ENCODE data around the gene SIGLEC5. TPM values are rescaled to one million over a fixed set of nuclear protein-coding genes. Genes with fewer than 3 reads are reported as not detected.
"Not testable (repeated sequence)": the region's sequence is repeated elsewhere in the genome, so short reads cannot be mapped to it uniquely, and the experiment has no call there.

SIGLEC5 gene
- total RNA-seq, 1 donor from 2014 or later, result 1.6 TPM

DNA sequence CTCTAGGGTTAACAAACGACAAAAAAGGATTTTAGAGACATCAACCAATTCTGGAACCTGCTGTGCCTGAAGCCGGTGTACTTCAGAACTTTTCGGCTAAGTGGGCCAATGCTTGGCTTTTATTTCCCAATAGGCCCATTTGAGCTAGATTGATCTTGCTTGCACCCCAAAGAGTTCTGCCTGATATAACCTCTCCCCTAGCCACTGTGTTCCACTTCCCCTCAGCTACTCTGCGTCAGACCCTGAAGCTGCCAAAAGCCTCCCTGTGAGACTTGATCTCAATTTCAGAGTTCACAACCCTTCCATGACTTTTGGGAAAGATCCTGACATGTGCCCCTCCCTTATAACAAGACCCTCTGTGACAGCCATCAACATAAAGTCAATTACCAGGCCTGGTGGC lies 22.1 kb upstream of the SIGLEC5 start:
- H3K27ac ChIP-seq (ENCODE audit: low read depth, low read length), result no peak overlapping the region
- H3K9me3 ChIP-seq (ENCODE audit: control insufficient read depth in 3 of 3, low read length in 3 of 3), result peaks cover 0 to 3% (median 0%) of the 10 kb centered on the region in 3 donors
- H3K27me3 ChIP-seq (ENCODE audit: control insufficient read depth in 3 of 3, insufficient read depth in 3 of 3, low read length in 3 of 3), result peaks cover 0 to 3% (median under 1%) of the 10 kb centered on the region in 3 donors
- no peaks in the 10 kb centered on the region for H3K36me3 ChIP-seq (ENCODE audit: control insufficient read depth in 3 of 3, insufficient read depth in 3 of 3, low read length in 3 of 3)
- H3K4me1 ChIP-seq (ENCODE audit: control insufficient read depth in 3 of 3, insufficient read depth in 3 of 3, low read length in 3 of 3), result no peaks in the 10 kb centered on the region
- H3K9ac ChIP-seq (ENCODE audit: low read depth in 1 of 3, low read length in 3 of 3), result no peak overlapping the region
- H3K4me3 ChIP-seq (ENCODE audit: low read length in 3 of 3), result no peak overlapping the region

DNA sequence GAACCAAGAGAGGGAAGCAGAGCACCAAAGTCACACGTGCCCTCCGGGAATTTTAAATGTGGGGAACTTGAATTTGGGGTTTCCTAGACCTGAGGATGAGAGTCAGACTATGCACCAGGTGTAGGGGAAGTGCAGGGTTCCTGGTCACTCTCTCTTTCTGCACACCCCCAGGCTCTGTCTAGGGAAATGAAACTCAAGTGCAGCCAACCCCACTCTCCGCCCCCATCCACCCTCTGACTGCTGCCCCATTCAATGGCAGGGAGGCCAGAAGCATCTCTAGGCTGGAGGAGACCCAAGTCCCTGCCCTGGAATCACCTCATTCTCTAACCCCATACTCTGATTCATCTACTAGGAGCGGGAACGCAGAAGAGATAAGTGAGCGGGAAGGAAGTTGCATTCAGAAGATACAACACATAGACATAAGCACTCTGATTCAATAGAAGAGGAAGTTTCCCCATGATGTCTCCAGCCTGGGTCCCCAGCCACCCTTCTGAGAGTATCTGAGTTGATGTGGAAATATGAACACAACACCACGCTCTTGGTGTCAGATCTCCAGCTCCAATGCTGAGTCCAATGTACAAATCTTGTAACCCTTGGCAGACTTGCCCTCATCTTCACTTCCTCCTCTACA lies 21.1 kb upstream of the SIGLEC5 start:
- Histone ChIP-seq H3K27ac (ENCODE audit: low read depth, low read length) (no peak overlapping the region), H3K4me1 (ENCODE audit: control insufficient read depth in 3 of 3, insufficient read depth in 3 of 3, low read length in 3 of 3) (no peaks in the 10 kb centered on the region), H3K9me3 (ENCODE audit: control insufficient read depth in 3 of 3, low read length in 3 of 3) (peaks cover 0 to 3% (median 0%) of the 10 kb centered on the region in 3 donors), H3K36me3 (ENCODE audit: control insufficient read depth in 3 of 3, insufficient read depth in 3 of 3, low read length in 3 of 3) (no peaks in the 10 kb centered on the region), H3K4me3 (ENCODE audit: low read length in 3 of 3) (no peak overlapping the region), H3K27me3 (ENCODE audit: control insufficient read depth in 3 of 3, insufficient read depth in 3 of 3, low read length in 3 of 3) (peaks cover 0 to 4% (median 3%) of the 10 kb centered on the region in 3 donors), H3K9ac (ENCODE audit: low read depth in 1 of 3, low read length in 3 of 3) (no peak overlapping the region)

DNA sequence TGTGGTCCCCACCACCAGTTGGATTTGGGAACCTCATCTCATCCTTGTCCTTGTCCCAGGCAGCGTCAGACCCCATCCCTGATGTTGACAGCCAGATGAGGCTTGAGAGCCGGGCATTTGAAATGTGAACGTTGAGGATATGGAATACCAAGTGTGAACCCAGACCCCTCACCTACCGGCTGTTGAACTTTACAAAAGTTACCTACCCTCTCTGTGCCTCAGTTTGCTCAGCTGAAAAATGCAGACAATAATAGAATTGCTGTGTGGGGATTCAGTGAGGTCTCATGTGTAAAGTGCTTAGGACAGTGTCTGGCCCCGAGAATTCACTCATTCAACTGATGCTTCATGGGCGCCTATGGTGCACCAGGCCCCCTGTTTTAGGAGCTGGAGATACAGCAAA lies 17.1 kb upstream of the SIGLEC5 start:
- Histone ChIP-seq H3K27ac (ENCODE audit: low read depth, low read length) (no peak overlapping the region), H3K27me3 (ENCODE audit: control insufficient read depth in 3 of 3, insufficient read depth in 3 of 3, low read length in 3 of 3) (peaks cover 0 to 5% (median 4%) of the 10 kb centered on the region in 3 donors)

DNA sequence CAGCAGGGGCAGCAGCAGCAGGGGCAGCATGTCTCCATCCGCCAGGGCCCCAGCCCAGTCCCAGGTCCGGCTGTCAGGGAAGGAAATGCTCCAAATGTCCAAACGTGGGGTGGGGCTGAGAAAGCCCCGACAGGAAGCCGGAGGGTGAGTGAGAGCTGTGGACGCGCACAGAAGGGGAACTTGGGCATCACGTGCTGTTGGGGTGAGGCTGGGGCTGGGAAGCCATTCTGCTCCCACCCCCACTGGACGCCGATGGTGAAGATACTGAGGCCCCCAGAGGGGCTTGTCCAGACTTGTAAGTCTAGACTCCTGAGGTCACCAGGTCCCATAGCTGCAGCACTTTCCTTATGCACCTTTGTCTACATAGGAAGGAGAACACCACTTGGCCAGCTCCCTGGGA lies 16.5 kb upstream of the SIGLEC5 start, which contains the start of gene SIGLEC14:
Gene SIGLEC14 (minus strand): TSS at position 96 of the 400 bp plus-strand sequence. CDS start 66 bp downstream, at position 30.
- not testable (repeated sequence) for H3K4me1 ChIP-seq (ENCODE audit: control insufficient read depth in 3 of 3, insufficient read depth in 3 of 3, low read length in 3 of 3); H3K9me3 ChIP-seq (ENCODE audit: control insufficient read depth in 3 of 3, low read length in 3 of 3); H3K27me3 ChIP-seq (ENCODE audit: control insufficient read depth in 3 of 3, insufficient read depth in 3 of 3, low read length in 3 of 3); H3K36me3 ChIP-seq (ENCODE audit: control insufficient read depth in 3 of 3, insufficient read depth in 3 of 3, low read length in 3 of 3); H3K9ac ChIP-seq (ENCODE audit: low read depth in 1 of 3, low read length in 3 of 3); H3K27ac ChIP-seq (ENCODE audit: low read depth, low read length); H3K4me3 ChIP-seq (ENCODE audit: low read length in 3 of 3)

More for the DNA sequence above, 17.1 kb upstream of the SIGLEC5 start:
- Histone ChIP-seq H3K36me3 (ENCODE audit: control insufficient read depth in 3 of 3, insufficient read depth in 3 of 3, low read length in 3 of 3) (no peaks in the 10 kb centered on the region), H3K4me1 (ENCODE audit: control insufficient read depth in 3 of 3, insufficient read depth in 3 of 3, low read length in 3 of 3) (no peaks in the 10 kb centered on the region), H3K9me3 (ENCODE audit: control insufficient read depth in 3 of 3, low read length in 3 of 3) (peaks cover 0 to 2% (median 0%) of the 10 kb centered on the region in 3 donors), H3K4me3 (ENCODE audit: low read length in 3 of 3) (no peak overlapping the region), H3K9ac (ENCODE audit: low read depth in 1 of 3, low read length in 3 of 3) (no peak overlapping the region)

DNA sequence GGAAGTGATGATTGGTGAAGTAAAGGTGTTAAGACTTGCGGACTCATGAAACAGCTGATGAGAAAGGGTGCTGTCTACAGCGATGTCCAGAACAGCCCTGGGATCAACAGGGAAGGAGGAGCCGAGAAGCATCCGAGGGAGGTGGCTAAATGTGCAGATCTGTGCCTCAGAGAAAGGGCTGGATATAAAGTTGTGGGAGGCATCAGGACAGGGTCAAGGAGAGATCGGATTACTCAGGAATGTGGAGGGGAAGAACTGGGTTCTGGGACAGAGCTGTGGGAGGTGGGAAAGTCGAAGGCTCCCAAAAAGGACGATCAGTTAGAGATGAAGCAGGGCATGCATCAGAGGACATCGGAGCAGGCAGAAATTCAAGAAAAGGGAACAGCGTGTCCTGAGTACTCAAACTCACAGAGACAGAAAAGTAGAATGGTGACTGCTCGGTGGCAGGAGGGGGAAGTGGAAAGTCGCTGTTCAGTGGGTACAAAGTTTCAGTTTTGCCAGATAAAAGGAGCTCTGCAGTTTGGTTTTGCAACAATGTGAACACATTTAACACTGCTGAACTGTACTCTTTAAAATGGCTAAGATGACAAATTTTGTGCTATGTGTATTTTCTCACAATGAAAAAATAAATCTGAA lies 14.6 kb upstream of the SIGLEC5 start:
- H3K4me1 ChIP-seq (ENCODE audit: control insufficient read depth in 3 of 3, insufficient read depth in 3 of 3, low read length in 3 of 3), result no peaks in the 10 kb centered on the region
- H3K36me3 ChIP-seq (ENCODE audit: control insufficient read depth in 3 of 3, insufficient read depth in 3 of 3, low read length in 3 of 3), result no peaks in the 10 kb centered on the region
- H3K9me3 ChIP-seq (ENCODE audit: control insufficient read depth in 3 of 3, low read length in 3 of 3), result no peaks in the 10 kb centered on the region
- no peak overlapping the region for H3K4me3 ChIP-seq (ENCODE audit: low read length in 3 of 3)
- H3K27me3 ChIP-seq (ENCODE audit: control insufficient read depth in 3 of 3, insufficient read depth in 3 of 3, low read length in 3 of 3), result peaks cover 0 to 4% (median 2%) of the 10 kb centered on the region in 3 donors
- H3K9ac ChIP-seq (ENCODE audit: low read depth in 1 of 3, low read length in 3 of 3), result no peak overlapping the region
- no peak overlapping the region for H3K27ac ChIP-seq (ENCODE audit: low read depth, low read length)

DNA sequence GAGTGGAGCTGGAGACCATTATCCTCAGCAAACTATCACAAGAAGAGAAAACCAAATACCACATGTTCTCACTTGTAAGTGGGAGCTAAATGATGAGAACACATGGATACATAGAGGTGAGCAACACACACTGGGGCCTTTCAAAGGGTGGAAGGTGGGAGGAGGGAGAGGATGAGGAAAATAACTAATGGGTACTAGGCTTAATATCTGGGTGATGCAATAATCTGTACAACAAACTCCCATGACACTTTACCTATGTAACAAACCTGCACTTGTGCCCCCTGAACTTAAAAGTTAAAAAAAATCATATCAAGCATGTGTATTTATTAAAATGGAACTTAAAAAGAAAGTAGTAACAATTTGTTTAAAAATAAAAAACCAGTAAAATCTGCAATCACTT lies 11.4 kb upstream of the SIGLEC5 start:
- H3K27ac ChIP-seq (ENCODE audit: low read depth, low read length), result no peak overlapping the region
- H3K4me1 ChIP-seq (ENCODE audit: control insufficient read depth in 3 of 3, insufficient read depth in 3 of 3, low read length in 3 of 3), result no peaks in the 10 kb centered on the region
- H3K36me3 ChIP-seq (ENCODE audit: control insufficient read depth in 3 of 3, insufficient read depth in 3 of 3, low read length in 3 of 3), result no peaks in the 10 kb centered on the region
- peaks cover 0 to 3% (median 2%) of the 10 kb centered on the region in 3 donors for H3K9me3 ChIP-seq (ENCODE audit: control insufficient read depth in 3 of 3, low read length in 3 of 3)
- H3K4me3 ChIP-seq (ENCODE audit: low read length in 3 of 3), result no peak overlapping the region
- no peak overlapping the region for H3K9ac ChIP-seq (ENCODE audit: low read depth in 1 of 3, low read length in 3 of 3)
- H3K27me3 ChIP-seq (ENCODE audit: control insufficient read depth in 3 of 3, insufficient read depth in 3 of 3, low read length in 3 of 3), result peaks cover 0 to 2% (median 0%) of the 10 kb centered on the region in 3 donors

DNA sequence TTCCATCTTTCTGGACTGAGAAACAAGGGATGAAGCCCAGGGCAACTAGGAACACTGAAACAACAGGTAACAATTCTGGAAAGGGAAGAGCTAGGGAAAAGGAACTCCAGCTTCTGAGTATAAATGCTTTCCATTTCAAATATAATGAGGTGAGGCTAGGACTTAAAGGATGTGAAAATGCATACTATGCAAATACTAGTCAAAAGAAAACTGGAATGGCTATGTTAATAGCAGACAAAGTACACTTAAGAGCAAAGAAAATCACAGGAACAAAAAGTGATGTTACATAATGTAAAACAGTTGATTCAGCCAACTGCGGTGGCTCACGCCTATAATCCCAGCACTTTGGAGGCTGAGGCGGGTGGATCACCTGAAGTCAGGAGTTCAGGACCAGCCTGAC lies 10.2 kb upstream of the SIGLEC5 start:
- H3K9me3 ChIP-seq (ENCODE audit: control insufficient read depth in 3 of 3, low read length in 3 of 3), result peaks cover 0 to 3% (median 2%) of the 10 kb centered on the region in 3 donors
- no peaks in the 10 kb centered on the region for H3K36me3 ChIP-seq (ENCODE audit: control insufficient read depth in 3 of 3, insufficient read depth in 3 of 3, low read length in 3 of 3)
- no peak overlapping the region for H3K27ac ChIP-seq (ENCODE audit: low read depth, low read length)
- H3K4me1 ChIP-seq (ENCODE audit: control insufficient read depth in 3 of 3, insufficient read depth in 3 of 3, low read length in 3 of 3), result no peaks in the 10 kb centered on the region
- peaks cover 0 to 2% (median 0%) of the 10 kb centered on the region in 3 donors for H3K27me3 ChIP-seq (ENCODE audit: control insufficient read depth in 3 of 3, insufficient read depth in 3 of 3, low read length in 3 of 3)
- H3K9ac ChIP-seq (ENCODE audit: low read depth in 1 of 3, low read length in 3 of 3), result no peak overlapping the region
- H3K4me3 ChIP-seq (ENCODE audit: low read length in 3 of 3), result no peak overlapping the region

DNA sequence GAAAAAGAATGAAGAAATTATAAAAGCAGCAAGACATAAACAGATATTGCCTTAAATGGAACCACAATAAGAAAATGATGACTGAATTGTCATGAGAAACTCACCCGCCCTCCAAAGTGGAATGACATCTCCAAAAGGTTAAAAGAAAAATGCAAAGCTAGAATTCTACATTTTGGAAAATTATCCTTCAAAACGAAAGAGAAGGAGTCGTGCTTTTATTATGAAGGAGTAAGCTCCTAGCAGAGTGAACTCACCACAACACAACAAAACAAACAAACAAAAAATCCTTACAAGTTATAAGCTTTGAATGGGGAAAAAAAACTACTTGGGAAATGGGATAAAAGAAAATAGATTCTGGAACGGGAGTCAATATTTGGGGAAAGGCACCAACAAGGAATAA lies 9.7 kb upstream of the SIGLEC5 start:
- no peak overlapping the region for H3K27ac ChIP-seq (ENCODE audit: low read depth, low read length)
- H3K4me3 ChIP-seq (ENCODE audit: low read length in 3 of 3), result no peak overlapping the region
- H3K4me1 ChIP-seq (ENCODE audit: control insufficient read depth in 3 of 3, insufficient read depth in 3 of 3, low read length in 3 of 3), result no peaks in the 10 kb centered on the region
- no peak overlapping the region for H3K9ac ChIP-seq (ENCODE audit: low read depth in 1 of 3, low read length in 3 of 3)
- H3K36me3 ChIP-seq (ENCODE audit: control insufficient read depth in 3 of 3, insufficient read depth in 3 of 3, low read length in 3 of 3), result no peaks in the 10 kb centered on the region
- H3K9me3 ChIP-seq (ENCODE audit: control insufficient read depth in 3 of 3, low read length in 3 of 3), result peaks cover 0 to 3% (median 2%) of the 10 kb centered on the region in 3 donors
- H3K27me3 ChIP-seq (ENCODE audit: control insufficient read depth in 3 of 3, insufficient read depth in 3 of 3, low read length in 3 of 3), result peaks cover 0 to 2% (median 0%) of the 10 kb centered on the region in 3 donors

DNA sequence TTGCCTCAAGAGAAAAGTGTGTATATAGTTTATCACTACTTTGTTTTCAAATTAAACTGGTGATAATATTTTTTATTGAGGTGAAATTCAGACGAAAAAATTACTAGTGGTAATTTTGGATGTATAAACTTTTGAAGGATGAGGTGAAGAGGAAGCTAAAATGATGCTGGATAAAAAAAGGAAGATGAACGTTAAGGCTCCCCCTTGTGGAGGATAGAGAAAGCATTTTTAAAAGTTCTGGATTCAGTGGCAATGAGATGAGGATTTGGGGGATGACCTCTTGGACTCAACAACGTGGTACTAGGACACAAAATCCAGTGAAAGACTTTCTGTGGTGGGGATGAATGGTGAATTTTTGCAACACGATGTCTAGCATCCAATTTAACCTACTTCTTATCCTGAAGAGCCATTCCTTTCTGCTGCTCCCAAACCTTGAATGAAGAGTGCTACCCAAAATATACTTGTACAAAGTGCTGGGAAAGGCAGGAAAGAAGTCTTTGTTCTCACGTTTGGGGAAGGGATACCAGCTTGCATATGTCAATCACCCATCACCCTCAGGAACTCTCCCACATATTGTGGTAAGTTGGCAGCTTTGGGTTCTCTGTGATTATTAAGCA lies 7.3 kb upstream of the SIGLEC5 start:
- H3K4me3 ChIP-seq (ENCODE audit: low read length in 3 of 3), result no peak overlapping the region
- peaks cover 0 to 3% (median 2%) of the 10 kb centered on the region in 3 donors for H3K9me3 ChIP-seq (ENCODE audit: control insufficient read depth in 3 of 3, low read length in 3 of 3)
- H3K27me3 ChIP-seq (ENCODE audit: control insufficient read depth in 3 of 3, insufficient read depth in 3 of 3, low read length in 3 of 3), result no peaks in the 10 kb centered on the region
- no peaks in the 10 kb centered on the region for H3K36me3 ChIP-seq (ENCODE audit: control insufficient read depth in 3 of 3, insufficient read depth in 3 of 3, low read length in 3 of 3)
- no peak overlapping the region for H3K27ac ChIP-seq (ENCODE audit: low read depth, low read length)
- H3K9ac ChIP-seq (ENCODE audit: low read depth in 1 of 3, low read length in 3 of 3), result no peak overlapping the region
- no peaks in the 10 kb centered on the region for H3K4me1 ChIP-seq (ENCODE audit: control insufficient read depth in 3 of 3, insufficient read depth in 3 of 3, low read length in 3 of 3)

DNA sequence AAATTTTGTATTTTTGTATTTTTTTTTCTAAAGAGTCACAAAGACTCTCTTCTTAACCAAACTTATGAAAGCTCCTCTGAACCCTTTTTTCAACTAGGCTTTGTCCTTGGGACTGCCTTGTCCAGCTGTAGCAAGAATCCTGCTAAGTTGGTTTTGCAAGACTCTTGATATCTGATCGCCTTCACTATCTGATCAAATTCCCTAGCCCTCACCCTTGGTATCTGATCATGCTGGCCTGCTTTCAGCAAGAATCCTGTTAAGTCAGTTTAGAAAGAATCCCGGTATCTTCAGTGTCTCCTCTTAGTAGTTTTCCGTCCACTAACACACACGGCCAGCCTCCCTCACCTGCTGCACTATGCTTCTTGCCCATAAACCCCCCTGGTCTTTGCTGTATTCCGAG lies 1.9 kb upstream of the SIGLEC5 start:
- H3K27ac ChIP-seq (ENCODE audit: low read depth, low read length), result no peak overlapping the region
- H3K36me3 ChIP-seq (ENCODE audit: control insufficient read depth in 3 of 3, insufficient read depth in 3 of 3, low read length in 3 of 3), result no peaks in the 10 kb centered on the region
- no peak overlapping the region for H3K4me3 ChIP-seq (ENCODE audit: low read length in 3 of 3)
- H3K9me3 ChIP-seq (ENCODE audit: control insufficient read depth in 3 of 3, low read length in 3 of 3), result peaks cover 0 to 4% (median 3%) of the 10 kb centered on the region in 3 donors
- peaks cover 6 to 9% (median 7%) of the 10 kb centered on the region in 3 donors for H3K27me3 ChIP-seq (ENCODE audit: control insufficient read depth in 3 of 3, insufficient read depth in 3 of 3, low read length in 3 of 3)
- no peaks in the 10 kb centered on the region for H3K4me1 ChIP-seq (ENCODE audit: control insufficient read depth in 3 of 3, insufficient read depth in 3 of 3, low read length in 3 of 3)
- H3K9ac ChIP-seq (ENCODE audit: low read depth in 1 of 3, low read length in 3 of 3), result no peak overlapping the region

All from skeletal muscle tissue (tissue), 4 donors.